HT1080 (cell line): Measurements from ENCODE around the gene RBCK1. TPM values are rescaled to one million over a fixed set of nuclear protein-coding genes. Genes with fewer than 3 reads are reported as not detected.
"Not testable (repeated sequence)": the region's sequence is repeated elsewhere in the genome, so short reads cannot be mapped to it uniquely, and the experiment has no call there.

Source experiments
- DNase-seq: peaks from one replicate; pipeline ENCODE4 v3.0.0-alpha.2; 2015; ENCODE audit warnings: low read depth
- total RNA-seq: library from RNA; depleted of rRNA; stranded (reverse); fragments of >200 nt; shearing (Covaris generic); gene quantifications from 2 replicates; pipeline ENCODE4 v1.2.3, GENCODE V29; 2014

Gene RBCK1
- total RNA-seq, 1 experiment from 2014 or later = 122 TPM

DNA sequence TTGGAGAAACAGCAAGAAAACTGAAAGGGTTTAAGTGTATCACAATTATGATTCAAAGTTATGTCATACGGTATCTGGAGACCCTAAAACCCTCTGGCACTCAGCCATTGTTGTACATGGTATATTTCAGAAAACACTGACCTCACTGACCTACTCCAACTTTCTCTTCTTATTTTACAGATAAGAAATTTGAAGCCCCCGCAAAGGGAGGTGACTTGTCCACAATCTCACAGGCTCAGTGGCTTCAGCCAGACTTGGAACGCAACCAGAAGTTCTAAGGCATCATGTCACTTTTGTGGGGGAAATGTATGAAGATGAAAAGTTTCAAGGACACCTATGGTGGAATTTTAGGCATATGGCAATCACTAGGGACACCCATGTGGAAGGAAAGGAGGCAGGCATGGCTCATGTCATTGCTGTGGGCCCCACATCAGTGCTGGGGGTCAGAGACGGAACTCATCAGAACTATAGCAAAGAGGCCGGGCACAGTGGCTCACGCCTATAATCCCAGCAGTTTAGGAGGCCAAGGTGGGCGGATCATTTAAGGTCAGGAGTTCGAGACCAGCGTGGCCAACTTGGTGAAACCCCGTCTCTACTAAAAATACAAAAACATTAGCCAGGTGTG, 32.7 kb upstream of the RBCK1 start:
- DNase-seq = no peak

DNA sequence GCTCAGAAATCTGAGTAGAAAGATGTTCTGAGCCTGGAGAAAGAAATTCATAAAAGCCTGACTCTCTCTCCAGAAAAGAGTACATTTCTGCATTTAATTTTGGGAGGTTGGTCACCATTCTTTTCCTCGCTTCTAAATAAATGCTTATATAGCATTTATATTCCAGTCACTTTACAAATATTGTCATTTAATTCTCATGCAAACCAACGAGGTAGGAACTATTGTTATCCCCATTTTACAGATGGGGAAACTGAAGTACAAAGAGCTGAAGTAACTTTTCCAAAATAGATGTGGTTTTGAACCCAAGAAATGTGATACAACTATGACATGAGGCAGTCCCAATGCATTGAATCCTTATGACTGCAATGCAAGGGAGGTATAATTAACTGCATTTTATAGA, 32.0 kb upstream of the RBCK1 start:
- DNase-seq = no peak

GRCh38 chr20:376750-377149, 31.3 kb upstream of the RBCK1 start:
- no peak for DNase-seq

- DNase-seq = not testable (repeated sequence)
Measured at GRCh38 chr20:377578-377977, 30.5 kb upstream of the RBCK1 start.

DNA sequence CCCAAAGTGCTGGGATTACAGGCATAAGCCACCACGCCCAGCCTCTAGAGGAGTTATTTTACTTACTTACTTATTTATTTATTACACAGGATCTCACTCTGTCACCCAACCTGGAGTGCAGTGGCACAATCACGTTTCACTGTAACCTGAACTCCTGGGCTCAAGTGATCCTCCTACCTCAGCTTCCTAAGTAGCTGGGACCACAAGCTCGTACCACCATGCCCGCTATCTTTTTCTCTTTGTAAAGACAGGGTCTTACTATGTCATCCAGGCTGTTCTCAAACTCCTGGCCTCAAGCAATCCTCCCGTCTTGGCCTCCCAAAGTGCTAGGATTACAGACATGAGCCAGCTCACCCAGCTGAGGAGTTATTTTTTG, 29.1 kb upstream of the RBCK1 start:
- no peak for DNase-seq

GRCh38 chr20:380763-381580, 27.1 kb upstream of the RBCK1 start:
- no peak for DNase-seq

- DNase-seq = peak; percentile 64
Measured at GRCh38 chr20:381581-382290, 26.4 kb upstream of the RBCK1 start.

GRCh38 chr20:382291-383115, 25.6 kb upstream of the RBCK1 start:
- no peak for DNase-seq

DNA sequence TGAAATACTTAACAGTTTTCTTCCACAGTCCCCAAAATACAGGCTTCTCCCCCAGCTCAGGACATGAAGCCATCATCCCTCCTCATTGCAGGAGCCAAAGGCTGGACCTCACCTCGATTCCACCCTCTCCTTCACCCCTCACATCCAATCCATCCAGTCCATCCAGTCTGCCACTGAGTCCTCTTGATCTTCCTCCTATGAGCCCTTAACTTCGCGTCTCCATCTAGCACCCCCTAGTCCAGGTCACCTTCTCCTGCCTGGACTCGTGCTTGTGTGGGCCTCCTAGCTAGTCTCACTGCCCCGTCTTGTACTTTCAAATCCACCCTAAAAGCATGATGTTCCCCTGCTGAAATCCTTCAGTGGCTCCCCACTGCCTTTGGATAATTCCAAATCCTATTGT, 24.2 kb upstream of the RBCK1 start:
- no peak for DNase-seq

- DNase-seq = no peak
Measured at GRCh38 chr20:384723-385122, 23.4 kb upstream of the RBCK1 start.

DNA sequence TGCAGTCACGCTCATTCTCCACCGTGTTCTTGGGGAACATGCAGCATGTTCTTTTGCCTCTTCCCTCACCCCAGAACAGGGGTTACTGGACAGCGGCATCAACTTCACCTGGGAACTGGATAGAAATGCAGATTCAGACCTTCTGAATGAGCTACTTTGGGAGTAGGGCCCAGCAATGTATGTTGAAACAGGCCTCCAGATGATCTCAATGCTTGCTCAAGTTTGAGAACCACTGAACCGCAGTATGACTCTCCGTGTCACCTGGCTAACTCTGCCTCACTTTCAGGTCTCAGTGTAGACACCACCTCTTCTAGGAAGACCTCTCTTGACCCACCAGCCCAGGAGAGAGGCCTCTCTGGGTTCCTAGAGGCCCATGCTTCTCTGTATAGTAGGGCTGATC, 22.7 kb upstream of the RBCK1 start:
- no peak for DNase-seq

GRCh38 chr20:386634-387033, 21.5 kb upstream of the RBCK1 start:
- not testable (repeated sequence) for DNase-seq

DNA sequence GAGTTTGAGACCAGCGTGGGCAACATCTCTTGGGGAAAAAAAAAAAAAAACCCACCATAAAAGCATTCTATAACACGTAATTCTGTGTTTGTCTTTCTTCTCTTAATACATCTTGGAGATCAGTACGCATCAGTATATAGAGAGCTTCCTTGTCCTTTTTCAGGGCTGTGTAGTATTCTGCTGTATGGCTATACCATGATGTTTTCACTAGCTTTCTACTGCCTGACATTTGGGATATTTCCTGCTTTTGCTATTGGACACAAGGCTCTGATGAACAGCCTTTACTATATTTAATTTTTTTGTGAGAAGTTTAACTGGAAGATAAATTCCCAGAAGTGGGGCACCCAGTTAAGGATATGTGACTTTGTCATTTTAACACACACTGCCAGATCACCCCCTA, 20.6 kb upstream of the RBCK1 start:
- DNase-seq = no peak

GRCh38 chr20:388034-388994, 19.8 kb upstream of the RBCK1 start:
- DNase-seq = no peak

DNA sequence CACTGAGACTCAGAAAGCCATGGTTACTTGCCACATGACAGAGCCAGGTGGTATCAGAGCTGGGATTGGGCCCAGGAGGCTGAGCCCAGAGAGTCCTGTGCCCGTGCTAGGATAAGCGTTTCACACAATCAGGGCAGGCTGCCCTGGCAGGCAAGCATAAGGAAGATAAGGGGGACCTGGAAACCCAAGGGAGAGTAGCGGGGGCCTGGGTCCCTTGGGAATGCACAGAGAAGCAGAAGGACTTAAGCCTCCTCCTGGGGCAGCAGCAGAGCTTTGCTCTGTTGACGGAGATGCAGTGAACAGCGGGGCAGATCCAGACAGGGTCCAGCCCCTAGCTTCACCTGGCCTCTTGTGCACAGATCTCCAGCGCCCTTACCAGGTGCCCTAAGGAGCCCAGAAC, 18.9 kb upstream of the RBCK1 start:
- no peak for DNase-seq

GRCh38 chr20:391041-391711, 16.9 kb upstream of the RBCK1 start:
- no peak for DNase-seq

GRCh38 chr20:393296-393695, 14.8 kb upstream of the RBCK1 start:
- not testable (repeated sequence) for DNase-seq

DNA sequence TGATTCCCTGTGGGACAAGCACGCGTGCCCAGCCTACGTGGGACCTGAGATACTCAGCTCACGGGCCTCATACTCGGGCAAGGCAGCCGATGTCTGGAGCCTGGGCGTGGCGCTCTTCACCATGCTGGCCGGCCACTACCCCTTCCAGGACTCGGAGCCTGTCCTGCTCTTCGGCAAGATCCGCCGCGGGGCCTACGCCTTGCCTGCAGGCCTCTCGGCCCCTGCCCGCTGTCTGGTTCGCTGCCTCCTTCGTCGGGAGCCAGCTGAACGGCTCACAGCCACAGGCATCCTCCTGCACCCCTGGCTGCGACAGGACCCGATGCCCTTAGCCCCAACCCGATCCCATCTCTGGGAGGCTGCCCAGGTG, 11.9 kb upstream of the RBCK1 start:
- DNase-seq = no peak

- DNase-seq = no peak
Measured at GRCh38 chr20:396619-397431, 11.3 kb upstream of the RBCK1 start.
